ENCODE results near the gene IKZF4. TPM values are rescaled to one million over a fixed set of nuclear protein-coding genes. Genes with fewer than 3 reads are reported as not detected.
"Not testable (repeated sequence)": the region's sequence is repeated elsewhere in the genome, so short reads cannot be mapped to it uniquely, and the experiment has no call there.

Gene IKZF4
- total RNA-seq, 1 donor from 2014 or later: 8.4 TPM

- intact Hi-C loops (cut with micrococcal nuclease): no loop called here
- peak overlapping the region; percentile 99 for H3K27ac ChIP-seq (replicated peaks)
- no peak for DNase-seq
- H3K36me3 ChIP-seq: peaks cover 3% of the 10 kb centered on the region
- peak overlapping the region; percentile 99 for H3K4me3 ChIP-seq
- H3K4me1 ChIP-seq: peaks cover 57% of the 10 kb centered on the region
- H3K27me3 ChIP-seq (ENCODE audit: low read depth): no peaks in the 10 kb centered on the region
- TF ChIP-seq CTCF (IDR thresholded peaks at IDR 0.05; ENCODE audit: borderline replicate concordance): no peak
- H3K9me3 ChIP-seq (replicated peaks): no peaks in the 10 kb centered on the region
Measured at GRCh38 chr12:55974308-55974730, 46.5 kb upstream of the IKZF4 start.

- TF ChIP-seq CTCF (IDR thresholded peaks at IDR 0.05; ENCODE audit: borderline replicate concordance): no peak
- H3K9me3 ChIP-seq (replicated peaks): no peaks in the 10 kb centered on the region
- H3K4me1 ChIP-seq: peaks cover 59% of the 10 kb centered on the region
- peaks cover 22% of the 10 kb centered on the region for H3K36me3 ChIP-seq
- H3K27ac ChIP-seq (replicated peaks): no peak overlapping the region
- intact Hi-C loops (cut with micrococcal nuclease): no loop called here
- DNase-seq: no peak
- no peaks in the 10 kb centered on the region for H3K27me3 ChIP-seq (ENCODE audit: low read depth)
- no peak overlapping the region for H3K4me3 ChIP-seq
Measured at GRCh38 chr12:55978393-55978792, 42.5 kb upstream of the IKZF4 start.

- peaks cover 28% of the 10 kb centered on the region for H3K36me3 ChIP-seq
Measured at GRCh38 chr12:55979069-55979468, 41.8 kb upstream of the IKZF4 start.

GRCh38 chr12:55981882-55982281 lies 39.0 kb upstream of the IKZF4 start:
- Histone ChIP-seq H3K36me3 (peaks cover 56% of the 10 kb centered on the region), H3K4me1 (peaks cover 46% of the 10 kb centered on the region)
- DNase-seq; H3K9me3 ChIP-seq (replicated peaks); H3K27me3 ChIP-seq (ENCODE audit: low read depth); H3K4me3 ChIP-seq; intact Hi-C loops (cut with micrococcal nuclease); H3K27ac ChIP-seq (replicated peaks): not testable (repeated sequence)

More at GRCh38 chr12:55979069-55979468, 41.8 kb upstream of the IKZF4 start:
- intact Hi-C loops (cut with micrococcal nuclease): no loop called here
- H3K4me3 ChIP-seq: no peak overlapping the region
- no peaks in the 10 kb centered on the region for H3K27me3 ChIP-seq (ENCODE audit: low read depth)
- no peak for TF ChIP-seq CTCF (IDR thresholded peaks at IDR 0.05; ENCODE audit: borderline replicate concordance)
- peaks cover 63% of the 10 kb centered on the region for H3K4me1 ChIP-seq
- DNase-seq: no peak
- no peaks in the 10 kb centered on the region for H3K9me3 ChIP-seq (replicated peaks)
- H3K27ac ChIP-seq (replicated peaks): no peak overlapping the region

- no peak overlapping the region for H3K4me3 ChIP-seq
- no peak for TF ChIP-seq CTCF (IDR thresholded peaks at IDR 0.05; ENCODE audit: borderline replicate concordance)
- intact Hi-C loops (cut with micrococcal nuclease): no loop called here
- H3K27ac ChIP-seq (replicated peaks): no peak overlapping the region
- H3K36me3 ChIP-seq: peaks cover 62% of the 10 kb centered on the region
- no peaks in the 10 kb centered on the region for H3K27me3 ChIP-seq (ENCODE audit: low read depth)
- DNase-seq: no peak
- peaks cover 41% of the 10 kb centered on the region for H3K4me1 ChIP-seq
- H3K9me3 ChIP-seq (replicated peaks): no peaks in the 10 kb centered on the region
Measured at GRCh38 chr12:55982319-55982936, 38.4 kb upstream of the IKZF4 start.

- H3K27ac ChIP-seq (replicated peaks): no peak overlapping the region
- intact Hi-C loops (cut with micrococcal nuclease): no loop called here
- no peaks in the 10 kb centered on the region for H3K27me3 ChIP-seq (ENCODE audit: low read depth)
- no peak overlapping the region for H3K4me3 ChIP-seq
- peaks cover 34% of the 10 kb centered on the region for H3K4me1 ChIP-seq
- H3K9me3 ChIP-seq (replicated peaks): no peaks in the 10 kb centered on the region
- TF ChIP-seq CTCF (IDR thresholded peaks at IDR 0.05; ENCODE audit: borderline replicate concordance): no peak
- DNase-seq: no peak
- peaks cover 70% of the 10 kb centered on the region for H3K36me3 ChIP-seq
Measured at GRCh38 chr12:55983232-55983842, 37.5 kb upstream of the IKZF4 start.
